Caco-2 (cell line): Measurements from ENCODE around the gene CTNNAL1. TPM values are rescaled to one million over a fixed set of nuclear protein-coding genes. Genes with fewer than 3 reads are reported as not detected.

Source experiments
- BruUV-seq: library from RNA; stranded (reverse); fragments of 400-500 nt; replicated peaks from 2 replicates; lab custom pipeline; 2021; lab: Mats Ljungman, UMichigan
- CTCF ChIA-PET: fragments of 300-600 bp; sonication (Branson Sonifier 250); formaldehyde crosslinking; loops from one replicate; lab custom pipeline; 2022; ENCODE audit warnings: antibody characterized with exemption; lab: Charles Lee
- POLR2A ChIA-PET: fragments of 300-600 bp; sonication (Branson Sonifier 250); formaldehyde crosslinking; loops from one replicate; lab custom pipeline; 2022; ENCODE audit warnings: antibody characterized with exemption; lab: Charles Lee
- DNase-seq, 2 experiments: peaks; one replicate each; pipeline versions ENCODE4 v3.0.0 to v3.0.0-alpha.2; 2020 to 2022
- H3K27me3 ChIP-seq: replicated peaks from 2 replicates; pipeline ENCODE4 v1.6.0; 2011; ENCODE audit warnings: low read length; ENCODE audit not compliant: control insufficient read depth, insufficient read depth
- H3K36me3 ChIP-seq: 2 replicates; pipeline ENCODE4 v1.5.1; 2011; ENCODE audit warnings: low read length; ENCODE audit not compliant: control insufficient read depth, insufficient read depth
- H3K4me1 ChIP-seq: fragments of 250-450 bp; sonication (Bioruptor Pico); 2 replicates; pipeline ENCODE4 v1.5.1; 2020; ENCODE audit warnings: mild to moderate bottlenecking
- H3K4me3 ChIP-seq: 2 replicates; pipeline ENCODE4 v1.5.1; 2011; ENCODE audit warnings: low read depth, mild to moderate bottlenecking, control low read depth, low read length
- H3K9me3 ChIP-seq: fragments of 250-450 bp; sonication (Bioruptor Pico); 2 replicates; pipeline ENCODE4 v1.5.1; 2020; ENCODE audit warnings: mild to moderate bottlenecking, moderate library complexity
- H3K27ac Mint-ChIP-seq: one replicate; pipeline ENCODE4 v1.8.0; 2022; ENCODE audit warnings: mixed read lengths; ENCODE audit not compliant: unreplicated experiment
- H3K27me3 Mint-ChIP-seq: one replicate; pipeline ENCODE4 v1.8.0; 2022; ENCODE audit warnings: mixed read lengths; ENCODE audit not compliant: insufficient read depth, unreplicated experiment
- H3K36me3 Mint-ChIP-seq: one replicate; pipeline ENCODE4 v1.8.0; 2022; ENCODE audit warnings: mild to moderate bottlenecking, mixed read lengths; ENCODE audit not compliant: insufficient read depth, unreplicated experiment
- H3K4me1 Mint-ChIP-seq: one replicate; pipeline ENCODE4 v1.8.0; 2022; ENCODE audit warnings: low read depth, mixed read lengths; ENCODE audit not compliant: unreplicated experiment
- H3K4me3 Mint-ChIP-seq: one replicate; pipeline ENCODE4 v1.8.0; 2022; ENCODE audit warnings: mild to moderate bottlenecking, moderate library complexity, mixed read lengths; ENCODE audit not compliant: unreplicated experiment
- H3K9me3 Mint-ChIP-seq: one replicate; pipeline ENCODE4 v1.8.0; 2022; ENCODE audit warnings: mixed read lengths; ENCODE audit not compliant: unreplicated experiment
- intact Hi-C: fragments of 100-400 bp; cut with micrococcal nuclease; formaldehyde crosslinking; loops from one replicate; pipeline ENCODE4 v1.10.0; 2022; ENCODE audit not compliant: unreplicated experiment
- total RNA-seq: library from RNA; stranded (reverse); gene quantifications from 2 replicates; pipeline ENCODE4 v1.2.3, GENCODE V29; 2022
- TF ChIP-seq, protein P1 (sequence below), 2 experiments: fragments of 200-600 bp in 1 of 2; IDR thresholded peaks; 1 replicate in 1 of 2; 2 replicates in 1 of 2; pipeline versions ENCODE4 v1.5.1 to v1.8.0; 2011 to 2022; ENCODE audit warnings: antibody characterized with exemption in 1 of 2, control low read depth in 1 of 2, inconsistent platforms in 1 of 2, low read depth in 1 of 2, low read length in 1 of 2, mild to moderate bottlenecking in 1 of 2, moderate library complexity in 1 of 2; ENCODE audit not compliant: insufficient read depth in 1 of 2, severe bottlenecking in 1 of 2, unreplicated experiment in 1 of 2

The CTNNAL1 gene
- total RNA-seq, 1 experiment from 2014 or later = 107 TPM

DNA sequence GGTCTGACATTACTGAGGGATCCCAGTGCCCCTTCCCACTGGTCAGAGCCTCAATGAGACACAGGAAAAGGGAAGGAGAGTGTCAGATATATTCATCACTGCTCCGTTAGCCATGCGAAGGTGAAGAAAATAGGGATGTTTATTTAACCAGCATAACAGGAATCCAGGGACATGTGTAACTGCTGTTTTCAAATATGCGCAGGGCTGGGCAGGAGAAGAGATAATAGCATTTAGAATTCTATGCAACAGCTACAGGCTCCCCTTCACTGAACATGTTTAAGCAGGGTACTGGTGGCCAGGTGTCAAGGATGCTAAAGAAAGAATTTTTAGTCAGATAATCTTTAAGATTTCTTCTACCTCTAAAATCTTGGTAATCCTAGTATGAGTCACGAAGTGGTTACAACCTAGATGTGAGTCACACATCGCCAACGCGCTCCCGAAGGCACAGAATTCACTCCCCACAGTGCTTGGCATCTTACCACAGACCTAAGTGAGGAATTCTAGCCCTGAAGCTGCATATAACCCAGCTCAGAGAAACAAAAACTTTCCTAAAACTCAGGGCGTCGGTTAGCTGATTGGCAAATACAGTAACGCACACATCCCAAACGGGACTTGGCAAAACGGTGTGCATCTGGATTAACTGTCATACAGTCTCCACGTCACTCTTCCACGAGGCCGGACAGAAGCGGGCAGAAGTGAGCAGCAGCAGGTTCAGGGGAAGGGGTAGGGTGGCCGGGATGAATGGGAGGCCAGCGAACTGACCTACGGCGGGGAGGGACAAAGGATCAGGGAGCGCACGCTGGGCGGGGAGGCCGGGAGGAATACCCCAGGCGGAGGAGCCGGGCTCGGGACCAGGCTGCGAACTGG, 1.1 kb downstream of the CTNNAL1 start:
- Mint-ChIP-seq H3K9me3 (no peaks in the 10 kb centered on the region), H3K36me3 (peaks cover 64% of the 10 kb centered on the region), H3K4me1 (peaks cover 20% of the 10 kb centered on the region), H3K27me3 (no peaks in the 10 kb centered on the region), H3K4me3 (peak overlapping the region; percentile 94), H3K27ac (peak overlapping the region; percentile 77)
- no peaks in the 10 kb centered on the region for H3K9me3 ChIP-seq
- no peaks in the 10 kb centered on the region for H3K27me3 ChIP-seq
- intact Hi-C loops = loop anchor here (2.0 kb wide), 1 partner anchor 309 kb away; the partner anchor contains the start of gene EPB41L4B
- no peaks in the 10 kb centered on the region; the same call in 1 of the 2 replicates for H3K36me3 ChIP-seq
- H3K4me1 ChIP-seq = peaks cover 44% of the 10 kb centered on the region
- peak; percentile 52 to 61 for DNase-seq
- POLR2A ChIA-PET = no interaction called here
- H3K4me3 ChIP-seq = peak overlapping the region; percentile 73
- CTCF ChIA-PET = no interaction called here
- TF ChIP-seq, protein P1, sequence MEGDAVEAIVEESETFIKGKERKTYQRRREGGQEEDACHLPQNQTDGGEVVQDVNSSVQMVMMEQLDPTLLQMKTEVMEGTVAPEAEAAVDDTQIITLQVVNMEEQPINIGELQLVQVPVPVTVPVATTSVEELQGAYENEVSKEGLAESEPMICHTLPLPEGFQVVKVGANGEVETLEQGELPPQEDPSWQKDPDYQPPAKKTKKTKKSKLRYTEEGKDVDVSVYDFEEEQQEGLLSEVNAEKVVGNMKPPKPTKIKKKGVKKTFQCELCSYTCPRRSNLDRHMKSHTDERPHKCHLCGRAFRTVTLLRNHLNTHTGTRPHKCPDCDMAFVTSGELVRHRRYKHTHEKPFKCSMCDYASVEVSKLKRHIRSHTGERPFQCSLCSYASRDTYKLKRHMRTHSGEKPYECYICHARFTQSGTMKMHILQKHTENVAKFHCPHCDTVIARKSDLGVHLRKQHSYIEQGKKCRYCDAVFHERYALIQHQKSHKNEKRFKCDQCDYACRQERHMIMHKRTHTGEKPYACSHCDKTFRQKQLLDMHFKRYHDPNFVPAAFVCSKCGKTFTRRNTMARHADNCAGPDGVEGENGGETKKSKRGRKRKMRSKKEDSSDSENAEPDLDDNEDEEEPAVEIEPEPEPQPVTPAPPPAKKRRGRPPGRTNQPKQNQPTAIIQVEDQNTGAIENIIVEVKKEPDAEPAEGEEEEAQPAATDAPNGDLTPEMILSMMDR (IDR thresholded peaks at IDR 0.05; ENCODE audit: insufficient read depth in 1 of 2, low read depth in 1 of 2, low read length in 1 of 2, severe bottlenecking in 1 of 2, unreplicated experiment in 1 of 2) = no peak
- TSS peak; percentile 36 for BruUV-seq

DNA sequence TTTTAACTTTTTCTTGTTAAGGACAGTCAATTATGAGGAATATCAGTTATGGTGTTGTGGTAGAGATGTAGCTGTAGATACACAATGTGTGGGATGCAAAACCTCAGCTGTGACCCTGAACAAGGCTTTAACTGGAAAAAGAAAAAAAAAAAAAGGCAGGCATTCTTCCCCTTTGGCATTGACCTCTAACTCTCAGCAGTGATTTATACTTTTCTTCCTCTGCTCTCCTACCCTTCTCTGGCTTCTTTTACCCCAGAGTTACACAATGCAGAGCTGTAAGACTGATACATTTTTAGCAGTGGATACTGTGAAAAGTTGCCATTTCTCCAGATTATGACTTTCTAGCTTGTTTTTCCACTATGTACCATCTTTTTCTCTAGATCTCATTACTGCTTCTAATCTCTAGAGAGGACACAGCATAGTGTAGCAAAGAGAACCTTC, 2.0 kb downstream of the CTNNAL1 start:
- DNase-seq = no peak
- H3K4me3 ChIP-seq = no peak overlapping the region
- ChIA-PET CTCF (no interaction called here), POLR2A (no interaction called here)
- peaks cover 40% of the 10 kb centered on the region for H3K4me1 ChIP-seq
- no peaks in the 10 kb centered on the region; the same call in 1 of the 2 replicates for H3K36me3 ChIP-seq
- Mint-ChIP-seq H3K27ac (peak overlapping the region; percentile 77), H3K4me3 (peak overlapping the region; percentile 94), H3K27me3 (no peaks in the 10 kb centered on the region), H3K4me1 (peaks cover 20% of the 10 kb centered on the region), H3K36me3 (peaks cover 64% of the 10 kb centered on the region), H3K9me3 (no peaks in the 10 kb centered on the region)
- TF ChIP-seq, protein P1 (IDR thresholded peaks at IDR 0.05; ENCODE audit: insufficient read depth in 1 of 2, low read depth in 1 of 2, low read length in 1 of 2, severe bottlenecking in 1 of 2, unreplicated experiment in 1 of 2) = no peak
- BruUV-seq = no TSS peak
- intact Hi-C loops = no loop called here
- H3K9me3 ChIP-seq = no peaks in the 10 kb centered on the region
- no peaks in the 10 kb centered on the region for H3K27me3 ChIP-seq

GRCh38 chr9:109010746-109011145, 2.6 kb downstream of the CTNNAL1 start:
- H3K4me1 Mint-ChIP-seq = peaks cover 20% of the 10 kb centered on the region
- ChIA-PET POLR2A (no interaction called here), CTCF (no interaction called here)
- peak overlapping the region; percentile 94 for H3K4me3 Mint-ChIP-seq
- peaks cover 64% of the 10 kb centered on the region for H3K36me3 Mint-ChIP-seq
- BruUV-seq = no TSS peak
- TF ChIP-seq, protein P1 (IDR thresholded peaks at IDR 0.05; ENCODE audit: insufficient read depth in 1 of 2, low read depth in 1 of 2, low read length in 1 of 2, severe bottlenecking in 1 of 2, unreplicated experiment in 1 of 2) = no peak
- H3K9me3 Mint-ChIP-seq = no peaks in the 10 kb centered on the region
- Histone ChIP-seq H3K4me1 (peaks cover 35% of the 10 kb centered on the region), H3K9me3 (peaks cover 3% of the 10 kb centered on the region; the same call in 1 of the 2 replicates), H3K27me3 (no peaks in the 10 kb centered on the region), H3K36me3 (no peaks in the 10 kb centered on the region; the same call in 1 of the 2 replicates), H3K4me3 (no peak overlapping the region)
- no peaks in the 10 kb centered on the region for H3K27me3 Mint-ChIP-seq
- no peak for DNase-seq
- intact Hi-C loops = no loop called here
- H3K27ac Mint-ChIP-seq = no peak overlapping the region
